GM12801 (cell line): ENCODE data around the gene ARHGAP25.

Experiments used
- TF ChIP-seq, protein P1 (sequence below): IDR thresholded peaks from one replicate; pipeline ENCODE4 v1.5.1; 2011; ENCODE audit warnings: control low read depth; ENCODE audit not compliant: insufficient read length; ENCODE audit errors: extremely low read depth

The ARHGAP25 gene

DNA sequence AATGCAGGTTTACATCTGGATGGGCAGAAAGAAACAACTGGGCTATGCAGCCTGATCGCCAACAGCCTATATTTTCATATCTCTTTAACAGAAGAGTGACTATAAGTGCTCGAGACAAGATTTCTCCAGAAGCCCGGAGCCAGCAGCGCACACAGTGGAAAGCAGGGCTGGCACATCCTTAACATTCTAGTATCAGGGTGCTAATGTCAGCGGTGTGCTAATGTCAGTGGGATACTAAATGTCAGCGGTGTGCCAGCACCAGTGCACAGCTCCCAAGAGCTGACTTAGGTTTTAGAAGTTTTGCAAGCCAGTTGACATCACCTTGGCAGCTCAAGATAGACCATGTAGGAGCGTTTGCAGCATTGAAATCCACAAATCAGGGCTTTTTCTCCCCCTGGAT lies 128.3 kb downstream of the ARHGAP25 start:
- TF ChIP-seq, protein P1, sequence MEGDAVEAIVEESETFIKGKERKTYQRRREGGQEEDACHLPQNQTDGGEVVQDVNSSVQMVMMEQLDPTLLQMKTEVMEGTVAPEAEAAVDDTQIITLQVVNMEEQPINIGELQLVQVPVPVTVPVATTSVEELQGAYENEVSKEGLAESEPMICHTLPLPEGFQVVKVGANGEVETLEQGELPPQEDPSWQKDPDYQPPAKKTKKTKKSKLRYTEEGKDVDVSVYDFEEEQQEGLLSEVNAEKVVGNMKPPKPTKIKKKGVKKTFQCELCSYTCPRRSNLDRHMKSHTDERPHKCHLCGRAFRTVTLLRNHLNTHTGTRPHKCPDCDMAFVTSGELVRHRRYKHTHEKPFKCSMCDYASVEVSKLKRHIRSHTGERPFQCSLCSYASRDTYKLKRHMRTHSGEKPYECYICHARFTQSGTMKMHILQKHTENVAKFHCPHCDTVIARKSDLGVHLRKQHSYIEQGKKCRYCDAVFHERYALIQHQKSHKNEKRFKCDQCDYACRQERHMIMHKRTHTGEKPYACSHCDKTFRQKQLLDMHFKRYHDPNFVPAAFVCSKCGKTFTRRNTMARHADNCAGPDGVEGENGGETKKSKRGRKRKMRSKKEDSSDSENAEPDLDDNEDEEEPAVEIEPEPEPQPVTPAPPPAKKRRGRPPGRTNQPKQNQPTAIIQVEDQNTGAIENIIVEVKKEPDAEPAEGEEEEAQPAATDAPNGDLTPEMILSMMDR = no peak

DNA sequence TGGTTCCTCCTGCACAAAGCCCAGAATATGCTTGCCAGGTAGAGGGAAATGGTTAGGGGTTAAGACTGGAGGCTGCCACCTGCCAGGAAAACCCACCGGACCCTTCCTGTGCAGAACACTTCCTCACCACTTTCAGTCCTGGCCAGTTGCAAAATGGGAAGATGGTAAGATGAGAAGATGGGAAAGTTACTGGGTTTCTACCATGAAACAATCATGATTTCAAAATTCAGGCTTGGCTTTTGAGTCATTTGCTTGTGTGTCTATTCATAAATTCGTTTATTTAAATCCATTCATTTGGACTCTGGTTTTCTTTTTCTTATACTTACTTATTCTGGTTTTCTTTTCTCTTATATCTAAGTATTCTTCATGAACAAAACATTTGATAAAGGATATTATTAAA lies 129.4 kb downstream of the ARHGAP25 start:
- TF ChIP-seq, protein P1 = no peak

DNA sequence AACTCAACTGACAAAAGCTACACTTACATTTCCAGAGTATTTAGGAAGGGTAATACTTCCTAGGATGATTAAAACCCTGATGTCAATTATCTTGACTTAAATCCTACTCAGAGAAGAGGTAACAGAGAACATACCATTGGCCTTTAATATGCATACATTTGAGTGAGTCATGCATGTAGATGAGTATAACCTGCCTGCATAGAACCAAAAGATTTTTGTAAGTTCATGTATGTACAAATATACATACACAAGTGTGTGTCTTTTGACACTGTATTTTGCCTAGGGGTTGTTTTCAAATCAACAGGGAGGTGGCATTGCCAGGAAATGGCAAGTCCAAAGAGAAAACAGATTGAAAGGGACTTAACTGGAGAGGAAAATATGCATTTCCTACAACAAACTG lies 130.5 kb downstream of the ARHGAP25 start:
- TF ChIP-seq, protein P1 = no peak

DNA sequence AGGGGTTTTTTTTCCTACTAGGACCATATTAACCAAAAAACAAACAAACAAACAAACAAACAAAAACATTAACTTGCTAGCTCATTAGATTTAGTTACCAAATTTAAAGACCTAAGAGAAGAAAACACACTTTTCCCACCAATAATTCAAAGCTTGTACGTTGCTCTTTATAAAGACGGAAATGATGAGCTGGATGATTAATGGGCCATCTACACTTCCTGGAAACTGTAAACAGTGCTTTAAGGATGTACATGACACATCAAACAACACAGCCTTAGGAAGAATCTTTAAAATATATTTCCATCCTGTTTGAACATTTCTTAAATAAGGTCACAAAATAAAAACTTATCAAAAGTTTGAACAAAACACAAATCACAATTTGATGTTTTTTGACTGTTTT lies 135.6 kb downstream of the ARHGAP25 start:
- TF ChIP-seq, protein P1 = no peak

DNA sequence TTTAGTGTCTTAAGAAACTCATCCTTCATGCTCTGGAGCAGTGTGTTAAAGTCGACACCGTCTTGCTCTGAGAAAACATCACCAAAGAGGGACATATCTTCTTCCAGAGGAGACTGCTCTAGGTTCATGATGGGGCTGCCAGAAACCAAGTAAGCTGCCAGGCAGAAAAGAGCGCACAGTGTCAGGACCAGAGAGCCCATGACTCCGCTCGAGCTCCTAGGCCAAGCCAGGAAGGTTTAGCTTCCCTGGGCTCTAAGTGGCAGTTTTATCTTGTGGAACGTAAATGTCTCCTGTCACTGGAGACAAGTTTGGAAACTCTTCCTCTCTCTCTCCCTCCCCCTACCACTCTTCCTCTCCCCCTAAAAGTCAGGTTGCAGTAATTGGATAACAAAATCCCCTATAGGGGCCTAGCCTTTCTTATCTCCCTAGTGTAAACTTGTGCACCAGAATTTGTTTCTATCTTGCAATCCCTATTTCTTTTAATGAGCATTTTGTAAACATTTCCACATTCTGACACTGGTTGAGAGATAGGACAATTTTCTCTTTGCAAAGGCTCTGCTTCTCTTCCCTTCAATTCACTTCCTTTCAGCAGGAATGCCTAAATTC lies 136.7 kb downstream of the ARHGAP25 start, which contains the start of gene BMP10:
Gene BMP10, minus strand, starts transcription at position 239 of the 606 bp plus-strand sequence. Its CDS starts 39 bp downstream, at position 200.
- TF ChIP-seq, protein P1 = no peak
